ENCODE data around the gene LRCOL1.

DNA sequence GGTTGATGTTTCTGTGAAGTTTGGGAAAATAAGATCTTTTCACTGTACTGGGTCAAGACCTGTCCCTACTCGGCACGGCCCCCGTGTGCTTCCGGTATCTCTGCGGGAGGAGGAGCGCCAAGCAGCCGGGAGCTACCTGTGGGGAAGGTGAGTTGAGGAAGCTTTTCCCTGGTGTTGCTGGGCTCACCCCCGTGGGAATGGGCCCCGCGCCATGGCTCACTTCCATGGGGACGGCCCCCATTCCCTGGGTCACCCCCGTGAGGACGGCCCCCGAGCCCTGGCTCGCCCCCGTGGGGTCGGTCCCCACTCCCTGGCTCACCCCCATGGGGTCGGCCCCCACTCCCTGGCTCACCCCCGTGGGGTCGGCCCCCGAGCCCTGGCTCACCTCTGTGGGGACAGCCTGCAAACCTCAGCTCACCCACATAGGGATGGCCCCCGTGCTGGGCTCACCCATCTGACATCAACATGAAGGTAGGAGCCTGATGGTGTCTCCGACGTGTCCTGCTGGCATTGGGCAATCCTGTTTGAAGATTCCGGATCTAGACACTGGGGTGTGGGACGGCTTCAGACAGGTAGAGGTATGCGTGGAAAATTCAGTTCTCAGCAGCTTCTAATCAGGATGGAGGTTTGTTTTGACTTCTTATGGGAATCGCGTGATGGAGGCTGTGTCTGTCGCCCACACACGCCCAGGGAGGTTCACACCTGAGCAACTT, 9.1 kb downstream of the LRCOL1 start:
- TF ChIP-seq, protein P1, sequence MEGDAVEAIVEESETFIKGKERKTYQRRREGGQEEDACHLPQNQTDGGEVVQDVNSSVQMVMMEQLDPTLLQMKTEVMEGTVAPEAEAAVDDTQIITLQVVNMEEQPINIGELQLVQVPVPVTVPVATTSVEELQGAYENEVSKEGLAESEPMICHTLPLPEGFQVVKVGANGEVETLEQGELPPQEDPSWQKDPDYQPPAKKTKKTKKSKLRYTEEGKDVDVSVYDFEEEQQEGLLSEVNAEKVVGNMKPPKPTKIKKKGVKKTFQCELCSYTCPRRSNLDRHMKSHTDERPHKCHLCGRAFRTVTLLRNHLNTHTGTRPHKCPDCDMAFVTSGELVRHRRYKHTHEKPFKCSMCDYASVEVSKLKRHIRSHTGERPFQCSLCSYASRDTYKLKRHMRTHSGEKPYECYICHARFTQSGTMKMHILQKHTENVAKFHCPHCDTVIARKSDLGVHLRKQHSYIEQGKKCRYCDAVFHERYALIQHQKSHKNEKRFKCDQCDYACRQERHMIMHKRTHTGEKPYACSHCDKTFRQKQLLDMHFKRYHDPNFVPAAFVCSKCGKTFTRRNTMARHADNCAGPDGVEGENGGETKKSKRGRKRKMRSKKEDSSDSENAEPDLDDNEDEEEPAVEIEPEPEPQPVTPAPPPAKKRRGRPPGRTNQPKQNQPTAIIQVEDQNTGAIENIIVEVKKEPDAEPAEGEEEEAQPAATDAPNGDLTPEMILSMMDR (conservative IDR thresholded peaks at IDR 0.05; ENCODE audit: low read length) = no peak
- no peak for TF ChIP-seq EZH2phosphoT487 (IDR thresholded peaks at IDR 0.05; ENCODE audit: borderline replicate concordance)
